OCI-LY3 (cell line): ENCODE measurements around the gene FAM227B.

ENCODE experiments used
- H2AFZ ChIP-seq: fragments of 200-600, 300-600 bp; shearing (Covaris generic); 2 replicates; pipeline ENCODE4 v1.6.0; 2014; ENCODE audit warnings: antibody characterized with exemption, low read depth, low read length
- H3K27ac ChIP-seq: fragments of 200-600, 300-600 bp; sonication (generic); 2 replicates; pipeline ENCODE4 v1.5.1; 2014; ENCODE audit warnings: mild to moderate bottlenecking, low read length, moderate library complexity, mixed read lengths
- H3K27me3 ChIP-seq: fragments of 200-600, 300-600 bp; sonication (generic); 2 replicates; pipeline ENCODE4 v1.6.1; 2014; ENCODE audit warnings: low read depth, low read length, mixed read lengths
- H3K36me3 ChIP-seq: fragments of 200-600, 300-600 bp; sonication (generic); replicated peaks from 2 replicates; pipeline ENCODE3; 2014; ENCODE audit warnings: low read depth, low read length, mixed read lengths
- H3K4me1 ChIP-seq: fragments of 300-600, 200-600 bp; sonication (generic); 2 replicates; pipeline ENCODE4 v1.6.1; 2014; ENCODE audit warnings: low read length, mixed read lengths
- H3K4me2 ChIP-seq: fragments of 200-600, 300-600 bp; sonication (generic); 2 replicates; pipeline ENCODE4 v1.6.1; 2014; ENCODE audit warnings: low read length, mixed read lengths
- H3K4me3 ChIP-seq: fragments of 300-600, 200-600 bp; sonication (generic); 2 replicates; pipeline ENCODE4 v1.5.1; 2014; ENCODE audit warnings: antibody characterized with exemption, mild to moderate bottlenecking, low read length, moderate library complexity
- H3K79me2 ChIP-seq: fragments of 300-600, 200-600 bp; shearing (Covaris generic); 2 replicates; pipeline ENCODE4 v1.6.1; 2014; ENCODE audit warnings: mild to moderate bottlenecking, low read length, mixed read lengths
- H3K9ac ChIP-seq: fragments of 300-600, 200-600 bp; shearing (Covaris generic); 2 replicates; pipeline ENCODE4 v1.6.0; 2014; ENCODE audit warnings: mild to moderate bottlenecking, low read length, moderate library complexity
- H3K9me3 ChIP-seq: fragments of 200-600, 300-600 bp; shearing (Covaris generic); 2 replicates; pipeline ENCODE4 v1.6.1; 2014; ENCODE audit warnings: low read length, mixed read lengths; ENCODE audit not compliant: insufficient read depth
- H4K20me1 ChIP-seq: fragments of 200-600, 300-600 bp; sonication (generic); 2 replicates; pipeline ENCODE4 v1.6.1; 2016; ENCODE audit warnings: low read length, mixed read lengths; ENCODE audit not compliant: insufficient read depth
- CTCF ChIP-seq: fragments of 200-600, 300-600 bp; sonication (generic); IDR thresholded peaks from 2 replicates; pipeline ENCODE4 v1.5.1; 2014; ENCODE audit warnings: antibody characterized with exemption, low read length, low read depth
- EZH2phosphoT487 ChIP-seq: fragments of 200-600 bp; shearing (Covaris generic); IDR thresholded peaks from 2 replicates; pipeline ENCODE4 v1.6.1; 2018; ENCODE audit warnings: antibody characterized with exemption, mixed run types, low read depth

FAM227B gene

GRCh38 chr15:49313650-49314049 is 307.0 kb downstream of the FAM227B start:
- Histone ChIP-seq H4K20me1 (no peaks in the 10 kb centered on the region), H3K4me2 (no peak overlapping the region), H3K27me3 (no peaks in the 10 kb centered on the region), H3K9ac (no peak overlapping the region), H2AFZ (no peak overlapping the region), H3K27ac (no peak overlapping the region), H3K36me3 (no peaks in the 10 kb centered on the region), H3K4me1 (no peaks in the 10 kb centered on the region), H3K79me2 (no peaks in the 10 kb centered on the region), H3K4me3 (no peak overlapping the region), H3K9me3 (no peaks in the 10 kb centered on the region)
- TF ChIP-seq EZH2phosphoT487 (no peak), CTCF (no peak)

GRCh38 chr15:49309889-49310288 is 310.7 kb downstream of the FAM227B start:
- H3K36me3 ChIP-seq: no peaks in the 10 kb centered on the region
- TF ChIP-seq CTCF (no peak), EZH2phosphoT487 (no peak)
- H3K27me3 ChIP-seq: no peaks in the 10 kb centered on the region
- no peaks in the 10 kb centered on the region for H3K9me3 ChIP-seq
- H3K4me2 ChIP-seq: no peak overlapping the region
- no peaks in the 10 kb centered on the region for H3K79me2 ChIP-seq
- no peaks in the 10 kb centered on the region for H3K4me1 ChIP-seq
- no peak overlapping the region for H2AFZ ChIP-seq
- no peaks in the 10 kb centered on the region for H4K20me1 ChIP-seq
- no peak overlapping the region for H3K4me3 ChIP-seq
- H3K27ac ChIP-seq: no peak overlapping the region
- no peak overlapping the region for H3K9ac ChIP-seq

GRCh38 chr15:49308686-49309085 is 311.9 kb downstream of the FAM227B start:
- no peaks in the 10 kb centered on the region for H3K36me3 ChIP-seq
- H4K20me1 ChIP-seq: no peaks in the 10 kb centered on the region
- no peak overlapping the region for H2AFZ ChIP-seq
- H3K9me3 ChIP-seq: no peaks in the 10 kb centered on the region
- H3K27me3 ChIP-seq: no peaks in the 10 kb centered on the region
- H3K27ac ChIP-seq: no peak overlapping the region
- no peak overlapping the region for H3K9ac ChIP-seq
- H3K4me3 ChIP-seq: no peak overlapping the region
- no peaks in the 10 kb centered on the region for H3K4me1 ChIP-seq
- no peak for TF ChIP-seq CTCF
- TF ChIP-seq EZH2phosphoT487: no peak
- H3K4me2 ChIP-seq: no peak overlapping the region
- no peaks in the 10 kb centered on the region for H3K79me2 ChIP-seq

- Histone ChIP-seq H3K79me2 (no peaks in the 10 kb centered on the region), H3K4me1 (peaks cover 6% of the 10 kb centered on the region), H2AFZ (no peak overlapping the region), H4K20me1 (no peaks in the 10 kb centered on the region), H3K27ac (no peak overlapping the region), H3K4me3 (no peak overlapping the region), H3K4me2 (no peak overlapping the region), H3K36me3 (no peaks in the 10 kb centered on the region), H3K9me3 (no peaks in the 10 kb centered on the region), H3K27me3 (no peaks in the 10 kb centered on the region), H3K9ac (no peak overlapping the region)
- no peak for TF ChIP-seq EZH2phosphoT487
- no peak for TF ChIP-seq CTCF
Observed at GRCh38 chr15:49306551-49306950, 314.1 kb downstream of the FAM227B start.
